Epithelial cell of prostate (primary cell): ENCODE results near the gene CDK5RAP1.

Source experiments
- DNase-seq: peaks from one replicate; pipeline ENCODE4 v3.0.0-alpha.2; 2011; ENCODE audit warnings: low read depth, low spot score
- H3K27ac ChIP-seq: fragments of 450-650 bp; 2 replicates; pipeline ENCODE4 v1.5.1; 2017; ENCODE audit warnings: mild to moderate bottlenecking

Gene CDK5RAP1

DNA sequence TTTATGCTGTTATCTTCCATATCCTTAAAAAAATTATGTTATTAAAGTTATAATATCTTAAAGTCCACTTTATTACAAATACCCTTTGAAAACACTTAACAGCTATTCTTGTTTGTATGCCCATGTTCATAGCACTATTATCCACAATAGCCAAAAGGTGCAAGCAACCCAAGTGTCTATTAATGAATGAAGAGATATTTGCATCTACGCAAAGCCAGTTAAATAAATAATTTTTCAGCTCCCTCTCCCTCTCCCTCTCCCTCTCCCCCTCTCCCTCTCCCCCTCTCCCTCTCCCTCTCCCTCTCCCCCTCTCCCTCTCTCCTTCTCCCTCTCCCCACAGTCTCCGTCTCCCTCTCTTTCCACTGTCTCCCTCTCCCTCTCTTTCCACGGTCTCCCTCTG is 13.1 kb downstream of the CDK5RAP1 start:
- no peak overlapping the region for H3K27ac ChIP-seq
- DNase-seq = no peak

DNA sequence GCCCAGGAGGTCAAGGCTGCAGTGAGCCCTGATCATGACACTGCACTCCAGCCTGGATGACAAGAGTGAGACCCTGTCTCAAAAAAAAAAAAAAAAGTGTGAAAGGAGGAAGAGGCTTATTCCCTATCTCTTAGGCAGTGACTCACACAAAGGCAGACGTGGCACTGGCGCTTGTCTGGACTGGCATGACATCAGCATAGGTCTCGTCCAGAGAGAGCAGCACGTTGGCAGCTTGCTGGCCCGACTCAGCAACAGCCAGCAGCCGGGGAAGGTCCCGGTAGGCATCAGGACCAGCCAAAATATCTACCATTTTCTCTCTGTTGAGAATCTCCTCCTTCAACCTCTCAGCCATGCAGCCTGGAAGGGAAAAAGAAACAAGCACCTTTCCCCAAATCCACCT is 14.1 kb downstream of the CDK5RAP1 start:
- H3K27ac ChIP-seq = peak overlapping the region; percentile 3
- DNase-seq = peak; percentile 58

DNA sequence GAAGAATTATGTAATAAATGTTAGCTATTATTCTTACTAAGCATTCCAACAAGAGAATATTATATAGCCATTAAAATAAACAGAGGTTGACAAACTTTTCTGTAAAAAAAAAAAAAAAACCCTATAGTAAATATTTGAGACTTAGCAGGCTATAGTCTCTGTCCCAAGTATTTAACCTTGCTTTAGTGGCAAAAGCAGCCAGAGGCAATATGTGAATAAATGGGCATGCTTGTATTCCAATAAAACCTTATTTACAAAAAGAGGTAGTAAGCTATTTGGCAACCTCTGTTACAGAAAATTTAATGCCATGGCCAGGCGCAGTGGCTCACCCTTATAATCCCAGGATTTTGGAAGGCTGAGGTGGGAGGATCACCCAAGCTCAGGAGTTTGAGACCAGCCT is 14.6 kb downstream of the CDK5RAP1 start:
- H3K27ac ChIP-seq = peak overlapping the region; percentile 3
- no peak for DNase-seq

DNA sequence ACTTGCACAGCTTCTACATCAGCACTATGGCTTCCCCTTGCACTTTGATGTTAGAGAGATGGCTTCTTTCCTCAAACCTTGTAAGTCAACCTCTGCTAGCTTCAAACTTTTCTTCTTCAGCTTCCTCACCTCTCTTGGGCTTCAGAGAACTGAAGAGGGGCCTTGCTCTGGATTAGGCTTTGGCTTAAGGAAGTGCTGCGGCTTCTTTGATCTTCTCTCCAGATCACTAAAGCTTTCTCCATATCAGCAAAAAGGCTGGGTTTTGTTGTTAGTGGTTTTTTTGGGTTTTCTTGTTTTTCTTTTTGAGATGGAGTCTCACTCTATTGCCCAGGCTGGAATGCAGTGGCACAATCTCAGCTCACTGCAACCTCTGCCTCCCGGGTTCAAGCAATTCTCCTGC is 24.0 kb downstream of the CDK5RAP1 start:
- no peak overlapping the region for H3K27ac ChIP-seq
- no peak for DNase-seq

DNA sequence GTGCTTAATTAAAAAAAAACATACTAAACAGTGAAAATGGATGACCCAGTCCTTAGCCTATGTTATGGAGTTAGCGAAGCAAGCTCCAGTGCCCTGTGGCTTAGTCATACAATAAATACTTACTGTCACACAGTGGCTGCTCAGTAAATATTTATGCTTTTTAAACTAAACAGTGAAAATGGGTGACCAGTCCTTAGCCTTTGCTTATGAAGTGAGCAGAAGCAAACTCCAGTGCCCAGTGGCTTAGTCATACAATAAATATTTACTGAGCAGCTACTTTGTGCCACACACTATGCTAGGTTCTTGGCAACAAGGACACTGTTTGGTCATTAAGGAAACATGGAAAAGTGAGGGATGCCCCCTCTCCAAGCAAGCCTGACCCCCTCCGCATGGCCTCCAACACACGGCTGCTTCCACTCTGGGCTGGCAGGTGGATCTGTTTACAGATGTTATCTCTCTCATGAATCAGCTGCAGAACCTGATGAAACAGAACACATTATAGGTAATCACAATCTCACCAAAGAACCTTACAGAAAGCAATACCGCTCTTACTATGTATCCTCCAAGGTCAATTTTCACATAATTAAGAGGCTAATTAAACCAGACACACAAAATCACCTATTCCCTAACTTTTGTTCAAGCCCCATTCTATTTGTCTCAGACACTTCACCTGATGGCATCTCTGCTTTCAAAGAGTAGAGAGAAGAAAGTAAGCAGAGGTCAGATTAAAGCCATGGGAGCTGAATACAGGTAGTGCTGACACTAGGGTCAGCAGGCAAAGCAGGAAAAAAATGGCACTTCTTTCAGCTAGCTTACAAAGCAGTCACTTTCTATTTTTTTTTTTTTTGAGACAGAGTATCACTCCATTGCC is 27.3 kb downstream of the CDK5RAP1 start:
- H3K27ac ChIP-seq = peak overlapping the region; percentile 83
- peak; percentile 43 for DNase-seq

DNA sequence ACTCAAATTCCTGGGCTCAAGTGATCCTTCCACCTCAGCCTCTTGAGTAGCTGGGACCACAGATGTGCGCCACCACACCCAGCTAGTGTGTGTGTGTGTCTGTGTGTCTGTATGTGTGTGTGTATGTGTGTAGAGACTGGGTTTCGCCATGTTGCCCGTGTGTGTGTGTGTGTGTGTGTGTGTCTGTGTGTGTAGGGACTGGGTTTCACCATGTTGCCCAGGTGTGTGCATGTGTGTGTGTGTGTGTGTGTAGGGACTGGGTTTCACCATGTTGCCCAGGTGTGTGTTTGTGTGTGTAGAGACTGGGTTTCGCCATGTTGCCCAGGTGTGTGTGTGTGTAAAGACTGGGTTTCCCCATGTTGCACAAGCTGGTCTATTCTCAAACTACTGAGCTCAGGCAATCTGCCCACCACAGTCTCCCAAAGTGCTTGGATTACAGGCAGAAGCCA is 28.3 kb downstream of the CDK5RAP1 start:
- H3K27ac ChIP-seq = peak overlapping the region; percentile 83
- peak; percentile 50 for DNase-seq

DNA sequence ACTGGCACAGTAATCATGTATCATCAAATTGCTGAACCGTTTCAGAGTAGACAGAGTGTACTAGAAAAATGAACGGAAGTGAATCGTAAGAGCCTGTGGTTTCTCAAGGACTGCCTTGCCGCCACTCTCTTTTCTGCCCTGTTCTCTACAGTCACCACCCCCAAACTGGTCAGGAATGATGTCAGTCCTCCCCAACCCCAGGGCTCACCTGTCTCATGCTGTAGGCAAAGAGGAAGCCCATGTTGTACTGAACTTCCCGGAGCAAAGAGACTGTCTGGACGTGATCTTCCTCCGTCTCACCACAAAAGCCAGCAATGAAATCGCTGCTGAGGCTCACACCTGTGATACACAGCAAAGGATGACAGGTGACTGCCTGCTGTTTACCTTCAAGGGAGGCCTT is 31.0 kb downstream of the CDK5RAP1 start:
- DNase-seq = no peak
- H3K27ac ChIP-seq = peak overlapping the region; percentile 49

DNA sequence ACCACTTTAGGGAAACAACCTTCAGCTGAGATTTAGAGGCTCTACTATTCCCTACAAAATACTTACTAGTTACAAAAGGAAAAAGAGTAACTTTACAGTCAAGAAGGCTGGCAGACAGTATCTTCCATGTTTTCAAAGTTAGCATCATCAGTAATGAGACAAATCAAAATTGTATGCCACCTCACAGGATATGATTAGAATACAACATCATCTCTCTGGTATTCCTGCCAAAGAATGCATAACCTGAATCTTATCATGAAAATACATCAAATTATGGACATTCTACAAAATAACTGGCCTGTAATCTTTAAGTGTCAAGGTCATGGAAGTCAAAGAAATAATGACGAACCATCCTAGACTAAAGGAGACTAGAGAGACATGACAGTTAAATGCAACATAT is 38.4 kb downstream of the CDK5RAP1 start:
- no peak overlapping the region for H3K27ac ChIP-seq
- DNase-seq = no peak

DNA sequence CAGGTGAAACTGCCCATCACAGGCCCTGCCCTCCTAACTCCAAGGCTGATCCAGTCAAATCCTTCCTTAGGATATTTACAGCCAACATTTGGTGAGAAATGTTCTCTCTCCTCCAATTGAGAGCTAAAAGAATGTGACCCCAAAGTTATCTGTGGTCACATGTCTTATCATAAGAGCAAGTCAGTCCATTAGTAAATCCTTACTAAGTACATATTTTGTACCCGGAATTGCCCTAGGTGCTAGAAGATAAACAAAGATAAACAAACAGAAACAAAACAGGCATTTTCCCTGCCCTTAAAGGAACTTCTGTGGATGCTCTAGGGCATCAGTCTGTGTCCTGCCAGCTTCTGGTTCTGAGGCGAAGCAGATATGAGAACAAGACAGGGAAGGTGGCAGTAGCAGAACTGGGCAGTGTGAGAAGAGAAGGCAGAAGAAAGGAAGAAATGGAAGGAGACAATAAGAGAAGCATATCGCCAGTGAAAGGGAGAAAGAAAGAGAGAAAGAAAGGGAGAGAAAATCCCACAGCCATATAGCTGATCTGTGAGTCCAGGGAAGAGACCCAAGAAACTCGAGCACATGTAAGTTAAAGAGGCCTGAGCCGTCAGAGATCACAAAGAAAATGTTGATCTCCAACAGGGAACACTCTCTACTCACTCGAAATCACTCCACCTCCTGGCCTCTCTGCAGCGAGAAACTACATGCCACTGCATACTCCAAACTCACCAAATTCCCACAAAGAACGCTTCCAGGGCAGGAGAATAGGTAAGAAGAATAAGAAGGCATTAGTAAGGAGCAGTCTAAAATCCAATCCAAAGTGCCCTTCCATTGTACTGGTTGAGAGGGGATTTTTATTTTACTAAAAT is 41.7 kb downstream of the CDK5RAP1 start:
- no peak overlapping the region for H3K27ac ChIP-seq

DNA sequence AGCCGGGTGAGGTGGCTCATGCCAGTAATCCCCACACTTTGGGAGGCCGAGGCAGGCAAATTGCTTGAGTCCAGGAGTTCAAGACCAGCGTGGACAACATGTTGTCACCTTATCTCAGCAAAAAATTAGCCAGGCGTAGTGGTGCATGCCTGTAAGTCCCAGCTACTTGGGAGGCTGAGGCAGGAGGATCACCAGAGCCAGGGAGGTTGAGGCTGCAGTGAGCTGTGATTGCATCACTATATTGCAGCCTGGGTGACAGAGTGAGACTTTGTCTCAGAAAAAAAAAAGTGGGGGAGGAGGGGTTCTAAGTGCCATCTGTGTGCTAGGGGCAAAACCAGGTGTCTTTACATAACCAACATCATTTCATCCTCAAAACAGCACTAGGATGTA is 48.3 kb downstream of the CDK5RAP1 start:
- DNase-seq = no peak
- H3K27ac ChIP-seq = no peak overlapping the region

More for the DNA sequence above, 41.7 kb downstream of the CDK5RAP1 start:
- DNase-seq = no peak

DNA sequence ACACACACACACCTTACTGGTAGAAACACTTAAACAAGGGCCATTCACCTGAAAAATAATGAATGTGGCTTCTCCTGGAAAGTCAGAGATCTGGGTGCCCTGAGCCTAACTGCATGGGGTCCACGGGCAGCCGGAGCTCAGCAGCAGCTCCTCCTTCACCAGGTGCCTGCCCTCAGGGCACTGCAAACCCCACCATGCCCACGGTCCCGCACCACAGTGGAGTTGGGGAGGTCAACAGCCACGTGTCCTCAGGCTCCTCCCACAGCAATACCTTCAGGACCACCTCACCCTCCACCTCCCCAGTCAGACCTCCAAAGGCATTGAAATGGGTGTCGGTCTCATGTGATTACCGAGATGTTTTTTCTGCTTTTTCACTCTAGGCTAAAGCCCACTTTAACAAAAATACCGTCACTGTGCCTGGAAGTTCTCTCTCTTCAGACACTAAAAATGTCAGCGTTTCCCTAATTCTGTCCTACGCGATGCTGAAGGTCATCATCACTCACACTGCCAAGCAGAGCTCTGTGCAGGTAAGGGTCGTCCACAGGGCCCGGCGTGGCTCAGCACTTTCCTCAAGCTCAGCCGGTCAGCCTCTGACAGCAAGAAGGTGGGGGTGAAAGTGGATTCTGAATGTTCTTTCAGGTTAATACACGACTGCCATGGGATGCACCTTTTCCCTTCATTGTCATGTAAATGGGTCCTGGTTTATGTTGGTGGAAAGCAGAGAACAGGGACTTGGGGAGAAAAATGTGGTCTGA is 48.9 kb downstream of the CDK5RAP1 start:
- H3K27ac ChIP-seq = no peak overlapping the region
- DNase-seq = no peak

DNA sequence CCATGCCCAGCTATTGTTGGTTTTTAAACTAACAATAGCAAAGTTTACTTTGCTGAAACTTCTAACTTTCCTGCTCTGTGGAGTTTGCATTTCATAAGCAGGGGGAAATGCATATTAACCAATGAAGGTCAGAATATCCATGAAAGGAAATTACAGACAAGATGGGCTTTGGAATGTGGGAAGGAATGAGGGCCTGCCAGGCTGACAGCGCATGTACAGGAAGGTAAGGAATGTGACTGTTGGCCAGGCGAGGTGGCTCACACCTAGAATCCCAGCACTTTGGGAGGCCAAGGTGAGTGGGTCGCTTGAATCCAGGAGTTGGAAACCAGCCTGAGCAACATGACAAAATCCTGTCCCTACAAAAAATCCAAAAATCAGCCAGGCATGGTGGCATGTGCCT is 49.6 kb downstream of the CDK5RAP1 start:
- no peak overlapping the region for H3K27ac ChIP-seq
- no peak for DNase-seq

DNA sequence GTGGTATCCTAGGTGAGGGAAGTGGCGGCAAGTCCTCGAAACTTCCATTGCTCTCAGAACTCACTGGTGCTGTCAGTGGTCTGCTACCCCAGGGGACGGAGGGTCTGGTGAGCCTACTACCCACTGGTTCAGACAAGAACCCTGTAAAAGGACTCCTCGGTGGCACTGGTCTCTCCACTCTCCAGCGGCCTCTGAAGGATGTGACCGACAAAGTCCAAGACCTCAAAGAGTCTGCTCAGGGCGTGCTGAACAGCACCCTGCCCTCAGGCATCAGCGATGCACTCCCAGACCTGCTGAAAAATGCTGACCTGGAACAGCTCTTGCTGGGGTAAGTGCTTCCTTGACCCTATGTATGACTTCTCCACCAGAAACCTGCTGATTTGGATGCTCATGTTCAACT is 51.8 kb downstream of the CDK5RAP1 start:
- DNase-seq = no peak
- H3K27ac ChIP-seq = no peak overlapping the region

DNA sequence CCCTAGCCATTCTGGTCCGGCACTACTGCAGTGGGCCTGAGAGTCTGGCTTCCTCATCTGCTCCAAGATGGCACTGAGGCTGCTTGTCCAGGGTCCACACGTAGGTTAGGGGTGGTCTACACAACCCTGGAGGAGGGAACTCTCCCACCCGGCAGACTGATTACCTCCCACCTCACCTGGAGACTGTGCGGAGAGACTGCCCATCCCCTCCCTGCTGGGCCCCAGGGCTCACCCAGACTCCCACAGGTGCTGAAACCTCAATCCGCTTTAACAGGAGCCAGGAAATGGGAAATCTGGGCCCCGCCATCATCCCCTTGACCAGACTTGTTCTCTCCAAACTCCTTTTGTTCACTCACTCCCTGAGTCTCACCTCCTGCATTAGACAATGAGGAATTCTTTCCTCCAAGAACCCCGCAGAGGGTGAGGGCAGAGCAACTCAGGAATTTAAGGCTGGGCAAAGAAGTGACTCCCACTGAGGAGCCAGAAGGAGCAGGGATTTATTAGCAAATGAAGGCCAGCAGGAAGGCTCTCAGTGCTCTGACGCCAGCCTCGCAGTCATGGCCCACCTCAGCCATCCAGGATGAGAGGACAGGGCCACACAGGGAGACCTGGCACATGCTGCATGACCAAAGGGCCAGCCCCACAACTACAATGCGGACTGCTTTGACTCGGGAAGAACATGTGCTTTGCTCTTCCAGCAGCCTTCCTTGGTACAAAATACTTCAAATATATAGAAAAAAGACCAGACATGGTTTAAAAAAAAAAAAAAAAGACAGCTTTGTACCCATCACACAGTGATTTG is 53.0 kb downstream of the CDK5RAP1 start:
- DNase-seq = no peak
- H3K27ac ChIP-seq = no peak overlapping the region

DNA sequence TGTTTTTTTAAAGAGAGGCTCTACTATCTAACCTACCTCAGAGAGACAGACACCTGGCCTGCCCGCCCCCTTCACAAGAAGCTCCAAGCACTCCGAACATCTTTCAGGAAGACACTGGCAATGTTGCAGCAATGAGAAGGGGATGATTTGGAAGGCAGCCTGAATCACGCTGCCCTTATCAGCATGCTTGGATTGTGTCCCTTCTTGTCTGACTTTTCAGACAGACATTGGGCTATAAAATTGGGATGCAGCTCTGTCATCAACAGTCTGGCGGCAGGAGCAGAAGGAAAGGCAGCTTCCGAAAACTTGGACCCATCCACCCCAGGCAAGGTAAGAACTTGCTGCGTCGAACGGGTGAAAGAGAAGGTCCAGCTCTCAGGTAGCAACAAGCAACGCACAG is 56.0 kb downstream of the CDK5RAP1 start:
- no peak for DNase-seq
- H3K27ac ChIP-seq = no peak overlapping the region

DNA sequence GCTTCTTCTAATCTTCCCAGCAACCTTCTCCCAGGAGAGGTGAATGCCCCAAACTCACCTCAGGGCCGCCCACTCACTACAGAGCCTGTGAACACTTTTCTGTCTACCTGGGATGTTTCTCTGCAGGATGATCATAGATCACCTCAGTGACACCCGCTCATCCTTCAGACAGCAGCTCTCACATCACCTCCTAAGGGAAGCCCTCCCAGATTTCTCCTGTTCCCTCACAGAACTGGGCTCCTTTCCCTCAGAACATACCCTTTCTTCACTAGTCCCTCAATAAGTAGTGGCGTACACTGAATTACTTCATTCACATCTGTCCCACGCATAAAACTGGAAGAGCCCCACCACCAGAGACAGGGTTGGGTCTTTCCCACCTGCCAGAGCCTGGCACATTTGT is 57.8 kb downstream of the CDK5RAP1 start:
- no peak for DNase-seq
- no peak overlapping the region for H3K27ac ChIP-seq

DNA sequence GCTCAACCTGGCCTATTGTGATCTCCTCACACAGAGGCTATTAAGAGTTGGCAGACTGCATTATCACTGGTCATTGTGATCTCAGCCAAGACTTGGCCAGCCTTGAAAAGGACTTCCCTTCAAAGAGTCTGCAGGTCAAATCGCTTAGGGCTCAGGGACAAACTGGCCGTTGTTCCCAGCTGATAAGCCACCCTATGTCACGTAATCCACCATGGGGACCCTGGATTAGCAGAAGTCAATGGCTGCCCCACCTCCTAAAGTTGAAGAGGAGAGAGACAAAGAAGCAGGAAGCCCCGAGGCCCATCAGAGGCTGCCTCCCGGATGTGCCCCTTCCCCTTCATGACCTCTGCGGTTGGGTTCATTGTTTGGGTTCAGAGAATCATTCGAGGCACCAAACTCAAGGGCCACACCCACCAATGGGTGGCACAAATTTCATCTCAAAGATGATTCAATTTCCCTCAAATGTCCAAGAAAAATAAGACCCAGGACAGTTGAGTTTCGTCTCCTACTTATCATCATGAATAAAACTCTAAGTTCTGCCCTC is 61.7 kb downstream of the CDK5RAP1 start:
- DNase-seq = no peak
- H3K27ac ChIP-seq = no peak overlapping the region

DNA sequence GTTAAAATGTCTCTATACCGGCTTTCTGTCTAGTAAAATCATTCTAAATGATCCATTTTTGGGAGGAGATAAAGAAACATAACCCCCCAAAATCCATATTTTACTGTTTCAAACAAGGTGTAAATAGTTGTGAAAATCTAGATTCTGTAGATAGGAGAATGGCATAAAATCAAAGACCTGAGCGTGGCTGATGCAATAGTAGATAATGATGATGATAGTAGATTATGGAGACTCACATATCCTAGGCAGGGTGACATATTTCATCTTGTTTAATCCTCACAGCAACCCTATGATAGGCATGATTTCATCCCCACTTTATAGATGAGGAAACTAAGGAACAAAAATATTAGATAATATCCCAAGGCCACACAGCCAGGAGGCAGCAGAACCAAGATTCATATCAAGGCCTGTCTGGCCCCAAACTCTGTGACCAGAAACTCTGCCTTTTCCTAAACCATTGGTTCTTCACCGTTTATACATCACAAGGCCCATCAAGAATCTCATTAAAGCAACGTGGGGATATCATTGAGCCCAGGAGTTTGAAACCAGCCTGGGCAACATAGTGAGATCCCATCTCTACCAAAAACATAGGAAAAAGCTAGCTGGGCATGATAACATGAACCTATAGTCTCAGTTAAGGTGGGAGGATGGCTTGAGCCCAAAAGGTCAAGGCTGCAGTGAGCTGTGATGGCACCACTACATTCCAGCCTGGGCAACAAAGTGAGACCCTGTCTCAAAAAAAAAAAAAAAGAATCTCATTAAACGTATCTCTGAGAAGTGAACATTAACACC is 62.7 kb downstream of the CDK5RAP1 start:
- DNase-seq = no peak
- no peak overlapping the region for H3K27ac ChIP-seq
